Measurements from ENCODE around the gene SCML1. TPM values are rescaled to one million over a fixed set of nuclear protein-coding genes. Genes with fewer than 3 reads are reported as not detected.

Gene SCML1
- total and polyA plus RNA-seq, 3 donors from 2014 or later, result 49.8 to 112 (median 83.4) TPM

DNA sequence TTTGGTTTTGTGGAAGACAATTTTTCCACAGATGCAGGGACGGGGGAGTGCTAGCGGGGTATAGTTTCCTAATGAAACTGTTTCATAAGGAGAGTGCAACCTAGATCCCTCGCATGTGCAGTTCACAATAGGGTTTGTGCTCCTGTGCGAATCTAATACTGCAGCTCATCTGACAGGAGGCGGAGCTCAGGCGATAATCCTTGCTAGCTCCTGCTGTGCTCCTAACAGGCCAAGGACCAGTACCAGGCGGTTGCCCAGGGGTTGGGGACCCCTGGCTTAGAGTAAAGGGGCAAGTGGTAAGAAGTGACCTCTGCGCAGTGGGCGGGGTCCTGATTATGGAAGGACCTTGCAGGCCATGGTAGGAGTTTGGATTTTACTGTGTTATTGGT is 3.8 kb downstream of the SCML1 start:
- H3K27me3 ChIP-seq, result no peaks in the 10 kb centered on the region
- WGBS, 2 donors, result 45% methylated on average over 2 to 9 of the region's 9 CpGs
- no peaks in the 10 kb centered on the region for H3K9me3 ChIP-seq
- peak; percentile 64 for DNase-seq
- H3K4me3 ChIP-seq, result no peak overlapping the region
- no peaks in the 10 kb centered on the region for H3K4me1 ChIP-seq
- no peaks in the 10 kb centered on the region for H3K36me3 ChIP-seq (ENCODE audit: low read depth, missing control alignments)
- no peak overlapping the region for H3K27ac ChIP-seq
- TF ChIP-seq CTCF (IDR thresholded peaks at IDR 0.05), result no peak
- no peak for TF ChIP-seq POLR2A (IDR thresholded peaks at IDR 0.05)
- intact Hi-C loops (cut with DNase I; ENCODE audit: low total_unique reads), result no loop called here

- no peak for DNase-seq
- no peaks in the 10 kb centered on the region for H3K27me3 ChIP-seq
- no peaks in the 10 kb centered on the region for H3K4me1 ChIP-seq
- no peak overlapping the region for H3K4me3 ChIP-seq
- no peaks in the 10 kb centered on the region for H3K9me3 ChIP-seq
- TF ChIP-seq CTCF (IDR thresholded peaks at IDR 0.05), result no peak
- TF ChIP-seq POLR2A (IDR thresholded peaks at IDR 0.05), result no peak
- no peaks in the 10 kb centered on the region for H3K36me3 ChIP-seq (ENCODE audit: low read depth, missing control alignments)
- H3K27ac ChIP-seq, result no peak overlapping the region
- intact Hi-C loops (cut with DNase I; ENCODE audit: low total_unique reads), result no loop called here
- WGBS, 2 donors, result 44 to 53% methylated on average over 2 of the region's 2 CpGs
Observed at GRCh38 chrX:17743913-17744312, 6.6 kb downstream of the SCML1 start.

- 52 to 68% methylated on average over 2 of the region's 2 CpGs for WGBS, 2 donors
- H3K9me3 ChIP-seq, result no peaks in the 10 kb centered on the region
- intact Hi-C loops (cut with DNase I; ENCODE audit: low total_unique reads), result no loop called here
- no peak for DNase-seq
- no peak overlapping the region for H3K27ac ChIP-seq
- H3K4me3 ChIP-seq, result no peak overlapping the region
- no peaks in the 10 kb centered on the region for H3K4me1 ChIP-seq
- no peaks in the 10 kb centered on the region for H3K36me3 ChIP-seq (ENCODE audit: low read depth, missing control alignments)
- TF ChIP-seq CTCF (IDR thresholded peaks at IDR 0.05) (no peak), POLR2A (IDR thresholded peaks at IDR 0.05) (no peak)
- no peaks in the 10 kb centered on the region for H3K27me3 ChIP-seq
Observed at GRCh38 chrX:17744896-17745523, 7.7 kb downstream of the SCML1 start.

DNA sequence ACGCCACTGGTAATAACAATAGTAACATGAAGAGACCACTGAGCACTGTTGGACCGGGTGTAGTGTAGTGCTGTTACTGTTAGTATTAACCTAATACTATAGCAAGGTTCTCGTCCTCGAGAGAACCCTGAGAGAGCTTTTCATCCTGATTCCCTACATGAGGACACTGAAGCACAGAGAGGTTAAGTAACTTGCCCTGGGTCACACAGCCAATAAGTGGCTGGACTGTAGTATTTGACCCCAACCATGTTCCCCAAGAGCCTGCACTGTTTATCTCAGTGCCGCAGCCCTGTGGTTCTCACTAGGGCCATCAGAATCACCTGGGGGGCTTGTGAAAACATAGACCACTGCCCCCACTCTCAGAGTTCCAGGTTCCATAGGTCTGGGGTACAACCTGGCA is 10.4 kb downstream of the SCML1 start:
- intact Hi-C loops (cut with DNase I; ENCODE audit: low total_unique reads), result no loop called here
- Histone ChIP-seq H3K36me3 (ENCODE audit: low read depth, missing control alignments) (no peaks in the 10 kb centered on the region), H3K27me3 (no peaks in the 10 kb centered on the region), H3K4me3 (no peak overlapping the region), H3K27ac (no peak overlapping the region), H3K9me3 (no peaks in the 10 kb centered on the region), H3K4me1 (no peaks in the 10 kb centered on the region)
- TF ChIP-seq CTCF (IDR thresholded peaks at IDR 0.05) (no peak), POLR2A (IDR thresholded peaks at IDR 0.05) (no peak)
- no peak for DNase-seq
- WGBS, 2 donors, result 86 to 98% methylated on average over 5 of the region's 5 CpGs

GRCh38 chrX:17748684-17749083 is 11.4 kb downstream of the SCML1 start:
- intact Hi-C loops (cut with DNase I; ENCODE audit: low total_unique reads), result no loop called here
- H3K9me3 ChIP-seq, result no peaks in the 10 kb centered on the region
- H3K27me3 ChIP-seq, result no peaks in the 10 kb centered on the region
- WGBS, 2 donors, result 80 to 90% methylated on average over 5 of the region's 5 CpGs
- no peak for TF ChIP-seq POLR2A (IDR thresholded peaks at IDR 0.05)
- TF ChIP-seq CTCF (IDR thresholded peaks at IDR 0.05), result no peak
- no peak for DNase-seq
- no peak overlapping the region for H3K27ac ChIP-seq
- no peaks in the 10 kb centered on the region for H3K4me1 ChIP-seq
- no peak overlapping the region for H3K4me3 ChIP-seq
- no peaks in the 10 kb centered on the region for H3K36me3 ChIP-seq (ENCODE audit: low read depth, missing control alignments)

Data from testis (tissue), 3 donors.